ENCODE results near the gene SCUBE1. TPM values are rescaled to one million over a fixed set of nuclear protein-coding genes. Genes with fewer than 3 reads are reported as not detected.

Gene SCUBE1
- total RNA-seq, 1 donor from 2014 or later = 16.6 TPM

DNA sequence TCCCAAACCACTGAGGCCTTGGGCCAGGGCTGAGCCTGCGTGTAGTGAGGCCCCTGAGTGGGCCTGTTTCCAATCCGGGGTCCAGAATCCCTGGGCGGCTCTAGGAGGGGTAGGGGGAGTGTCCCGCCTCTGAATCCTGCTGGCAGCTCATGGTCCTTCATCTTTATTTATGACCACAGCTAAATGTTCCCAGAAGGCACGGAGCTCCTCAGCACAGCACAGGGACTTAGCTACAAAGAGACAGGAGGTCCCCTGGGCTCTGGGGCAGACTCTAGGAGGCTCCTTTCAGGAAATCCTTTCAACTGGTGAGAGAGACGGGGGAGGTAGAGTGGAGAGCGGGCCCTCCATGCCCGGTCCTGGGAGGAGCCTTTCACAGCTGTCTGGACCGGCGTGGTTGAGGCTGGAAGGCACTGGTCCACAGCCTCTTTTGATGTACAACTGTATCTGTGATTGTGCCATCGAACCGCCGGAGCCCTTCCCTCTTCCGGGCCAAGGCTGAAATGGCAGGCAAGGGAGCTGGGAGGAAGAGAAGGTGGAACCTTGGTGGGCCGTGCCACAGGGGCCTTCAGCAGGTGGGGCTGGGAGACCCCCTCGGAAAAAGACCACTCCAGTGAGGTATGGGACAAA is 46.8 kb downstream of the SCUBE1 start:
- Histone ChIP-seq H3K27me3 (ENCODE audit: low read depth) (no peaks in the 10 kb centered on the region), H3K4me1 (peaks cover 37% of the 10 kb centered on the region), H3K27ac (peak overlapping the region; percentile 62), H3K9me3 (no peaks in the 10 kb centered on the region), H3K36me3 (no peaks in the 10 kb centered on the region), H3K4me3 (no peak overlapping the region)
- DNase-seq = no peak
- TF ChIP-seq, protein P1, sequence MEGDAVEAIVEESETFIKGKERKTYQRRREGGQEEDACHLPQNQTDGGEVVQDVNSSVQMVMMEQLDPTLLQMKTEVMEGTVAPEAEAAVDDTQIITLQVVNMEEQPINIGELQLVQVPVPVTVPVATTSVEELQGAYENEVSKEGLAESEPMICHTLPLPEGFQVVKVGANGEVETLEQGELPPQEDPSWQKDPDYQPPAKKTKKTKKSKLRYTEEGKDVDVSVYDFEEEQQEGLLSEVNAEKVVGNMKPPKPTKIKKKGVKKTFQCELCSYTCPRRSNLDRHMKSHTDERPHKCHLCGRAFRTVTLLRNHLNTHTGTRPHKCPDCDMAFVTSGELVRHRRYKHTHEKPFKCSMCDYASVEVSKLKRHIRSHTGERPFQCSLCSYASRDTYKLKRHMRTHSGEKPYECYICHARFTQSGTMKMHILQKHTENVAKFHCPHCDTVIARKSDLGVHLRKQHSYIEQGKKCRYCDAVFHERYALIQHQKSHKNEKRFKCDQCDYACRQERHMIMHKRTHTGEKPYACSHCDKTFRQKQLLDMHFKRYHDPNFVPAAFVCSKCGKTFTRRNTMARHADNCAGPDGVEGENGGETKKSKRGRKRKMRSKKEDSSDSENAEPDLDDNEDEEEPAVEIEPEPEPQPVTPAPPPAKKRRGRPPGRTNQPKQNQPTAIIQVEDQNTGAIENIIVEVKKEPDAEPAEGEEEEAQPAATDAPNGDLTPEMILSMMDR (IDR thresholded peaks at IDR 0.05) = no peak
- ATAC-seq = no peak
- intact Hi-C loops (cut with DNase I) = no loop called here

DNA sequence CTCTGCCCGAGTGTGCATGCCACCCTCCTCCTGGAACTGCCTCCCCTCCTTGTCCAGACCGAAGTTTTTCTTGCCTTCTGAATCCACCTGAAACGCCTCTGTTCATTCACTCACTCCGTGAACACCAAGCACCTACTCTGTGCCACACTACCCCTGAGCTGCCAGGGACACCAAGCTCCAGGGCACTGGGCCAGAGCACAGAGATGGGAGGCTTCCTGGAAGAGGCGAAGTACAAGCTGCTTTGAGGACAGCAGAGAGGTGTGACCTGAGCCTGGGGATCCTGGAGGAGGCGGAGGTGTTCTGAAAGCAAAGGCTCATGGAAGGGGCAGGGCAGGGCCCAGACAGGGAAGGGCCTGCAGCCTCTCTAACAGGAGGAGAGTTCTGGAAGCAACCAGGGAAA is 47.5 kb downstream of the SCUBE1 start:
- H3K36me3 ChIP-seq = no peaks in the 10 kb centered on the region
- TF ChIP-seq, protein P1 (IDR thresholded peaks at IDR 0.05) = no peak
- H3K27me3 ChIP-seq (ENCODE audit: low read depth) = no peaks in the 10 kb centered on the region
- no peaks in the 10 kb centered on the region for H3K9me3 ChIP-seq
- peak in 1 of 2 donors; percentile 39 for ATAC-seq
- no peak overlapping the region for H3K4me3 ChIP-seq
- peak overlapping the region; percentile 62 for H3K27ac ChIP-seq
- intact Hi-C loops (cut with DNase I) = no loop called here
- peaks cover 38% of the 10 kb centered on the region for H3K4me1 ChIP-seq
- no peak for DNase-seq

DNA sequence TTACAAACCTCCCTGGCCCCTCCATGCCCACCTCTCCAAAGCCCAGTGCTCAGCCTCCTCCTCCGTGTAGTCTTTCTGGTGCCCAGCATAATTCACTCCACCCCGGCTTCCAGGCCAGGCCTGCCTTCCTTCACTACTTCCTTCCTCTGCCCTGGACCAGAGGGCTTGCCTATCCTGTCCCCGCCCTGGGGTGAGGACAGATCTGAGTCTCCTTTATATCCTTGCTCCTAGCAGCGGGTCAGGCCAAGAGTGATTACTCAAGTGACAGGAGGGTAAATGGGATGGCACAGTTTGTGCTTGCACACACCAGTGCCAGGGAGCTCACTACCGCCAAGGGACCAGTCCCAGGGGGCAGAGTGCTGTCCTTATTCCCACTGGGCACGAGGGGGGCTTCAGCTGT is 48.0 kb downstream of the SCUBE1 start:
- Histone ChIP-seq H3K9me3 (no peaks in the 10 kb centered on the region), H3K36me3 (no peaks in the 10 kb centered on the region), H3K27ac (peak overlapping the region; percentile 78), H3K27me3 (ENCODE audit: low read depth) (no peaks in the 10 kb centered on the region), H3K4me3 (peak overlapping the region; percentile 14), H3K4me1 (peaks cover 43% of the 10 kb centered on the region)
- TF ChIP-seq, protein P1 (IDR thresholded peaks at IDR 0.05) = no peak
- DNase-seq = no peak
- no peak for ATAC-seq
- intact Hi-C loops (cut with DNase I) = no loop called here

DNA sequence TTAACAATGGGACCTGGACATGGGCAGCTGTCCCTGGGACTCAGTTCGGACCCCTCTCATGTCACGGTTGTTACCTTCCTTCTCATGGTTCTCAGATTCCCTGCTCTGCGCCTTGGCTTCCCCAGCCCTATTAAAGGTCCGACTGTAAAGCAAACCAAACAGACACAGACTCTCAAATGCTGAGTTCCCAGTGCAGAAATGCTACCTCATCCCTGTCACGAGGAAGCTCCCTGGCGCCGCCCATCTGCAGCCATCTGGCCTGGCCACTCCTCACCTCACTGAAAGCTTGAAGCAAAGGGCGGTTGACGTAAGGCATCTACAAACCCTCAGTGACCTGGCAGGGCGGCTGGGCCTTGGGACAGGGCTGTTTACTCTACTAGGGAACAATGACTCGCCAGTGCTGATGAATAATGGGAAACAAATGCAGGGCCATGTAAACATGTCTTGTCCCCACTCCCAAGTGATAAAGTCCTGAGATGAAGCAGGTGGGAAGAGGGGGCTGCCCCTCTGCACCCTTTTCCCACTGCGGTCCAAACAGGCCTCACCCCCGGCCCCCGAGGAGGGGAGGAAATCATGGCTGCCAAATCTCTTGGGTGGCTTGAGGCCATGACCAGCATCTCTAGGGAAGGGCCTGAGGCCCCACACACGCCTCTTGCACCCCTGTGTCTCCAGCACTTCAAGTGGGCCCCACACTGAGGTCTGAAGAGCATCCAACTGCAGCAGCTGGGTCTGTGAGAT is 49.3 kb downstream of the SCUBE1 start:
- ATAC-seq (peak; percentile 42 to 74), DNase-seq (peak; percentile 76)
- Histone ChIP-seq H3K4me3 (no peak overlapping the region), H3K36me3 (no peaks in the 10 kb centered on the region), H3K4me1 (peaks cover 55% of the 10 kb centered on the region), H3K27ac (peak overlapping the region; percentile 78), H3K27me3 (ENCODE audit: low read depth) (no peaks in the 10 kb centered on the region), H3K9me3 (no peaks in the 10 kb centered on the region)
- TF ChIP-seq, protein P1 (IDR thresholded peaks at IDR 0.05) = no peak
- intact Hi-C loops (cut with DNase I) = no loop called here

DNA sequence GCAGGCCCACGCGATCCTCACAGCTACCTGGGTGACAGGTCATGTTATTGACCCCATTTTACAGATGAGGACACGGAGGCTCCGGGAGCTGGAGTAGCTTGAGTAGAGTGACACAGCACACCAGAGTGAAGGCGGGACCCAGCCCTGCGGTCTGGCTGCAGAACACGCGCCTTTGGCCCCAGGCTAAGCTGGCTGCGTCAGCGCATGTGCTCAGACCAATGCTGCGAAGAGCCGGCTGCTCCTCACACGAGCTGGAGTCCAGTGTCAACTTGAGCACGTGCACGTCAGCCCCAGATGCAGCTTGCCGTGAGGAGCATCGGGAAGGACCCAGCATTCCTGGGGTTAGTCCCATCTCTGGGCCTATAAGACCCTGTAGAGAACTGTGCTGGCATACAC is 49.9 kb downstream of the SCUBE1 start:
- Histone ChIP-seq H3K4me3 (no peak overlapping the region), H3K27ac (peak overlapping the region; percentile 78), H3K27me3 (ENCODE audit: low read depth) (no peaks in the 10 kb centered on the region), H3K4me1 (peaks cover 60% of the 10 kb centered on the region), H3K9me3 (no peaks in the 10 kb centered on the region), H3K36me3 (no peaks in the 10 kb centered on the region)
- no peak for DNase-seq
- ATAC-seq = no peak
- TF ChIP-seq, protein P1 (IDR thresholded peaks at IDR 0.05) = no peak
- intact Hi-C loops (cut with DNase I) = no loop called here
